HUES6 (cell line): Measurements from ENCODE around the gene NCAPG2.

Experiments used
- H3K27ac ChIP-seq: 2 replicates; pipeline ENCODE4 v1.7.0; 2013; ENCODE audit warnings: low read depth, mild to moderate bottlenecking, low read length, inconsistent platforms
- H3K27me3 ChIP-seq: 2 replicates; pipeline ENCODE4 v1.6.1; 2013; ENCODE audit warnings: low read length; ENCODE audit not compliant: control insufficient read depth, insufficient read depth
- H3K36me3 ChIP-seq: 2 replicates; pipeline ENCODE4 v1.6.1; 2013; ENCODE audit warnings: low read length; ENCODE audit not compliant: control insufficient read depth, insufficient read depth
- H3K4me1 ChIP-seq: 2 replicates; pipeline ENCODE4 v1.6.1; 2013; ENCODE audit warnings: low read length; ENCODE audit not compliant: control insufficient read depth, insufficient read depth
- H3K4me3 ChIP-seq: 2 replicates; pipeline ENCODE4 v1.5.1; 2013; ENCODE audit warnings: low read depth, low read length
- H3K9ac ChIP-seq: one replicate; pipeline ENCODE4 v1.6.1; 2013; ENCODE audit warnings: mild to moderate bottlenecking, low read length
- H3K9me3 ChIP-seq: 2 replicates; pipeline ENCODE4 v1.6.1; 2013; ENCODE audit warnings: low read depth, low read length; ENCODE audit not compliant: control insufficient read depth, insufficient read depth

The NCAPG2 gene

GRCh38 chr7:158591944-158592343, 112.7 kb downstream of the NCAPG2 start:
- Histone ChIP-seq H3K27ac (no peak overlapping the region), H3K27me3 (peaks cover 65% of the 10 kb centered on the region), H3K9ac (no peak overlapping the region), H3K36me3 (no peaks in the 10 kb centered on the region), H3K9me3 (peaks cover 11% of the 10 kb centered on the region), H3K4me3 (no peak overlapping the region), H3K4me1 (peaks cover 7% of the 10 kb centered on the region; the same call in 1 of the 2 replicates)

GRCh38 chr7:158590181-158590530, 114.4 kb downstream of the NCAPG2 start:
- H3K4me3 ChIP-seq = no peak overlapping the region
- H3K36me3 ChIP-seq = no peaks in the 10 kb centered on the region
- H3K9ac ChIP-seq = no peak overlapping the region
- H3K9me3 ChIP-seq = peaks cover 11% of the 10 kb centered on the region
- no peak overlapping the region for H3K27ac ChIP-seq
- peaks cover 82% of the 10 kb centered on the region for H3K27me3 ChIP-seq
- H3K4me1 ChIP-seq = peaks cover 7% of the 10 kb centered on the region; the same call in 1 of the 2 replicates

GRCh38 chr7:158589653-158590052, 115.0 kb downstream of the NCAPG2 start:
- H3K27ac ChIP-seq = no peak overlapping the region
- H3K4me1 ChIP-seq = peaks cover 7% of the 10 kb centered on the region; the same call in 1 of the 2 replicates
- H3K9me3 ChIP-seq = peaks cover 8% of the 10 kb centered on the region
- H3K36me3 ChIP-seq = no peaks in the 10 kb centered on the region
- H3K4me3 ChIP-seq = no peak overlapping the region
- H3K27me3 ChIP-seq = peaks cover 88% of the 10 kb centered on the region
- H3K9ac ChIP-seq = no peak overlapping the region

GRCh38 chr7:158588878-158589442, 115.6 kb downstream of the NCAPG2 start:
- Histone ChIP-seq H3K4me3 (peak overlapping the region; percentile 52), H3K4me1 (peaks cover 7% of the 10 kb centered on the region; the same call in 1 of the 2 replicates), H3K36me3 (no peaks in the 10 kb centered on the region), H3K27ac (no peak overlapping the region), H3K27me3 (peaks cover 89% of the 10 kb centered on the region), H3K9ac (no peak overlapping the region), H3K9me3 (peaks cover 2% of the 10 kb centered on the region)

- H3K36me3 ChIP-seq = no peaks in the 10 kb centered on the region
- no peak overlapping the region for H3K9ac ChIP-seq
- peak overlapping the region; percentile 52 for H3K4me3 ChIP-seq
- peaks cover 7% of the 10 kb centered on the region; the same call in 1 of the 2 replicates for H3K4me1 ChIP-seq
- no peaks in the 10 kb centered on the region; the same call in none of the 2 replicates for H3K9me3 ChIP-seq
- H3K27me3 ChIP-seq = peaks cover 89% of the 10 kb centered on the region
- H3K27ac ChIP-seq = no peak overlapping the region
These were observed 116.3 kb downstream of the NCAPG2 start for GRCh38 chr7:158588085-158588877.

GRCh38 chr7:158587162-158588084, 117.2 kb downstream of the NCAPG2 start, which contains the start of gene PTPRN2:
TSS of gene PTPRN2 (minus strand) at chr7:158587823.
- no peak within 1 kb of the TSS for H3K9ac ChIP-seq
- no peaks in the 10 kb centered on the region; the same call in none of the 2 replicates for H3K9me3 ChIP-seq
- H3K27ac ChIP-seq = no peak within 1 kb of the TSS
- peak within 1 kb of the TSS; percentile 52 for H3K4me3 ChIP-seq
- no peaks in the 10 kb centered on the region for H3K36me3 ChIP-seq
- H3K4me1 ChIP-seq = peaks cover 7% of the 10 kb centered on the region; the same call in 1 of the 2 replicates
- H3K27me3 ChIP-seq = peaks cover 87% of the 10 kb centered on the region

GRCh38 chr7:158586499-158587161, 118.0 kb downstream of the NCAPG2 start:
- H3K27me3 ChIP-seq = peaks cover 79% of the 10 kb centered on the region
- no peaks in the 10 kb centered on the region; the same call in 1 of the 2 replicates for H3K9me3 ChIP-seq
- no peak overlapping the region for H3K9ac ChIP-seq
- no peak overlapping the region for H3K27ac ChIP-seq
- H3K36me3 ChIP-seq = no peaks in the 10 kb centered on the region
- peaks cover 7% of the 10 kb centered on the region; the same call in 1 of the 2 replicates for H3K4me1 ChIP-seq
- H3K4me3 ChIP-seq = peak overlapping the region; percentile 25

GRCh38 chr7:158585721-158586498, 118.7 kb downstream of the NCAPG2 start:
- Histone ChIP-seq H3K36me3 (no peaks in the 10 kb centered on the region), H3K27me3 (peaks cover 72% of the 10 kb centered on the region), H3K27ac (no peak overlapping the region), H3K9me3 (peaks cover 2% of the 10 kb centered on the region; the same call in 1 of the 2 replicates), H3K9ac (no peak overlapping the region), H3K4me1 (peaks cover 7% of the 10 kb centered on the region; the same call in 1 of the 2 replicates), H3K4me3 (no peak overlapping the region; the same call in 1 of the 2 replicates)

- Histone ChIP-seq H3K9ac (no peak overlapping the region), H3K27me3 (peaks cover 57% of the 10 kb centered on the region), H3K4me3 (no peak overlapping the region)
These were observed 120.2 kb downstream of the NCAPG2 start for GRCh38 chr7:158584407-158584806.

More at GRCh38 chr7:158584407-158584806, 120.2 kb downstream of the NCAPG2 start:
- Histone ChIP-seq H3K4me1 (peaks cover 7% of the 10 kb centered on the region; the same call in 1 of the 2 replicates), H3K9me3 (peaks cover 17% of the 10 kb centered on the region), H3K36me3 (no peaks in the 10 kb centered on the region), H3K27ac (no peak overlapping the region)
